Measurements from ENCODE around the gene ZNF688.
A peak's percentile ranks its signal among the peaks of the same experiment; 100 is the strongest.
"Not testable (repeated sequence)": the region's sequence is repeated elsewhere in the genome, so short reads cannot be mapped to it uniquely, and the experiment has no call there.

ZNF688 gene

DNA sequence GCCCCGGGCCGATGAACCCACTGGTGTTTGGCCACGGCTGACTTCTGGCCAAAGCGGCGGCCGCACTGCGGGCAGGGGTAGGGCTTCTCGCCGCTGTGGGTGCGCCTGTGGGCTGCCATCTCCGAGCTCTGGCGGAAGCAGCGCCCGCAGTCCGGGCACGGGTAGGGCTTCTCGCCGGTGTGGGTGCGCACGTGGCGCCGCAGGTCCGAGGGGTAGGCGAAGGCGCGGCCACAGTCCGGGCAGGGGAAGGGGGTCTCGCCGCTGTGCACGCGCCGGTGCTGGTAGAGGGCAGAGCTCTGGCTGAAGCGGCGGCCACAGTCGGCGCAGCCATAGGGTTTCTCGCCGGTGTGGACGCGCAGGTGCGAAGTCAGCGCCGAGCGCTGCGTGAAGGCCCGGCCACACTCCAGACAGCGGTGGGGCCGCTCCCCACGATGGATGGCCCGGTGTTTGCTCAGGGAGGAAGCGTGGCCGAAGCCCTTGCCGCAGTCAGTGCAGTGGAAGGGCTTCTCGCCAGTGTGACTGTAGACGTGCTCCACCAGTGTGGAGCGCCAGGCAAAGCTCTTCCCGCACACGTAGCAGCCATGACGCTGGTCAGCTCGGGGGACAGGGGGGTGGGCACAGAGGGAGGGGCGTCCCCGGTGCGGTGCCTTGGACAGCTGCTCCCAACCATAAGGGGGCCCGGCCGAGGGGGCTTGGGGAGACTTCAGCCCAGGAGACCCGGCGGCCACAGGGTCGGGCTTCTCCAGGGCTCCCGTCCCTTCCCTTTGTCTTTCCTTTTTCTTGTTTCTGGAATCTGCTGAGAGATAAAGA lies 16.0 kb downstream of the ZNF688 start:
- DNase-seq, result no peak

DNA sequence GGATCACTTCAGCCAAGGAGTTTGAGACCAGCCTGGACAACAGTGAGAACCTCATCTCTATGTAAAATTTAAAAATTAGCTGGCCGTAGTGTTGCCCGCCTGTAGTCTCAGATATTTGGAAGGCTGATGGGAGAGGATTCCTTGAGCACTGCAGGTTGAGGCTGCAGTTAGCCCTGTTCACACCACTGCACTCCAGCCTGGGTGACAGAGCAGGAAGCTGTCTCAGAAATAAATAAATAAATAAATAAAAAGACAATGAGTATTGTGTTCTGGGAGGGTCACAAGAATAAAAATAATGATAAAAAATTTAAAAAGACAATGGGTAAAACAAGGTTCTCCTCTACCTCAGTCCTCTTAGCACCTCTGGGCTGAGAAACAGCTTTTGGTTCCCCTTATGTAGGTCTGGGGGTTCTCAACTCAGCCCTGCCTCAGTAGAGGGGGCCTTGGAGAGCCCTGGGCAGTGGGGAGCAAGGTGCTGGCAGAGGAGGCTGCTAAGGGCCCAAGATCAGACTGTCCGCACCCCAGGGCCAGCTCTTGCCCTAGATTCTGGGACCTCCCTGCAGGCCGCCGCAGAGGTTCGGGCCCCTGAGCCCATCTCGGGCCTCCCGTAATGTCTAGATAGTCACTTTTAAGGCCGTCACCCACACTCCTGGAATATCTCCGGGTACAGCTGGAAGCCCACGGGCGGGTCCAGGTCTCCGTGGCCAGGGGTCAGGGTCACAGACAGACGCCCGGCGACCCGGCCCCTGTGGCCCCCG lies 16.8 kb downstream of the ZNF688 start:
- no peak for DNase-seq

DNA sequence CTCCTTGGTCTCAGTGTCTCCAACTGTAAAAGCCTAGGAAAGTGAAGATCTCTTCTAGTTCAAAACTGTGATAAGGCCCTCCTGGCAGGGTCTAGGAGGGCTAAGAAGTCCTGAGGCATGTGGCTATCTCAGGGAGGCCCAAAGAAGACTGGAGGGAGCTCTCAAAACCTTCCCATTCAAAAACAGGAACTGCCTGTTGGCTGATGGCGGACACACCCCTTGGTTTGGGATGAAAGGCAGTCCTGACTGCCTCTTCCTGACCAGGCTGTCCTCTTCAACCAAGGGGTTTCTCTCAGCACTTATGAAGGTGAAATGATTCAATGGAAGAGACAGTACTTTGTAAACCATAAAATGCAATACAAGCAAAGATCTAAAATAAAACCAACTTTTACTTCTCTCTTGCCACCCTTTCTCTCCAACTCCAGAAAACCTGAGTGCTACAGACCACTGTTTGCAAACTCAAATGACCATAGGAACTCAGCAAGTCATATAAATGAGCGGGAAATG lies 18.1 kb downstream of the ZNF688 start:
- no peak for DNase-seq

DNA sequence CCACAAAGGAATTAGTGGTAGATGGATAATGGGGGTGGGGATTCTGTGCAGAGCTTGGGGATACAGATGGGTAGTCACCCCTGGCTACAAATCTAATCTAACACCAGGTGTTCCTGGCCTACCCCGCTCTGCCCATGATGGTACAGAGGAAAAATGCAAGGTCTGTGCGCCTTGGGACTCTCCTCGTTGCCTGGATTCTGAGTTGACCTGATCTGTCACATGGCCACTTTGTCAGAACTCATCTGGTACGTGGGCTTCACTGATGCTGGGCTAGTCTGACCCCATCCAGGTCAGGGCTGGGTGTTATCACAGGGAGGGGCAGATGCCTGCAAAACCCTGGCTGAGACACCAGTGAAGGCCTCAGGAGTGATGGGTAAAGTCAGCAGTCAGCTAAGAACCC lies 18.6 kb downstream of the ZNF688 start:
- no peak for DNase-seq

DNA sequence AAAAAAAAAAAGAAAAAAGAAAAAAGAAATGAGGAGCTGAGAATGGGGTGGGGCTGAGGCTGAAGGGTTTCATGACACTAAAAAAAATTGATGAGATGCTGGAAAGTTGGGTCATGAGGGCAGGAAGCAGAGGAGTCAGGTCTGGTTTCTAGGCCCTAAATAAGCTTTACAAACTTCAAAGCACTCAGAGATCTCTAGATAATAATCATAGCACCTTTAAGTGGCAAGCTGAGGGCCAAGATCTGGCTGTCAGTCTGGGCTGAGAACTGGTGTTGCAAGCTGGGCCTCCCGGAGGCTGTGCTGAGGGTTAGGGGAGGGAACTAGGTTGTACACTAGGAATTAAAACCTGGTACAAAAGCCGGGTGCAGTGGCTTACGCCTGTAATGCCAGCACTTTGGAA lies 19.7 kb downstream of the ZNF688 start:
- peak; percentile 69 for DNase-seq

DNA sequence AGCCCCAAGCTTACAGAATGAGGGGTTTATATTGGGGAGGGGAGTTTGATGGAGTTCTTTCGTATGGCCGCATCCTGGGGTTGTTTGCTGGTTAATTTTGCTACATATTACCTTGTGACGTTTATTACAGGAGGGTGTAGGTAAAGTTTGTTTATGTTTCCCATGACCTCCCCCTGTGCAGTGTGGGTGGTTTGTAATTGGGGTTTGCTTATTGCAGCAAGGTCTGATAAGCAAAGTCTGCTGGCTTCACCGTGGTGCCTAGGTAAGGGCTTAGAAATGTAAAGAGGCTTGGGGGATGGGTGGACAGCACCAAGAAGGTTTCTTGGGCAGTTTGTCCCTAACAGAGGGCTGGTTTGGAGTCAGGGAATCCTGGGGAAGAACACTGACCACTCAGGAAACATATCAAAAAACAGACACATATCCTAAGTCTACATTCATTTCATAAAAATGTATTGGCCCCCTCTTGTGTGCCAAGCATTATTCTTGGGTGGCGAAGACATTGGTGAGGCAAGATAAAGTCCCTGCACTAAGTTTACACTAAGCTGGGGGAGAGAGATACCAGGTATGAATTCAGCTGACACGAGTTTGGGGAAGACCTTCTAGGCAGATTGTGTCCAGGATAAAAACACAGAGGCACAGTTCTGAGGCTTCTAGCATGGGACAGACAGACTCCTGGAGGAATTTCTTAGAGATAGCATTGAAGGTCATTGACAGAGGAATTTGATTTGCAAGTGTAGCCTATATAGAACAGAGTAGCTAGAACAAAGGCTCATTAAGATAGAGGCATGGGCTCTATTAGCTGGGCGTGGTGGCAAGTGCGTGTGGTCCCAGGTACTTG lies 22.9 kb downstream of the ZNF688 start:
- no peak for DNase-seq

DNA sequence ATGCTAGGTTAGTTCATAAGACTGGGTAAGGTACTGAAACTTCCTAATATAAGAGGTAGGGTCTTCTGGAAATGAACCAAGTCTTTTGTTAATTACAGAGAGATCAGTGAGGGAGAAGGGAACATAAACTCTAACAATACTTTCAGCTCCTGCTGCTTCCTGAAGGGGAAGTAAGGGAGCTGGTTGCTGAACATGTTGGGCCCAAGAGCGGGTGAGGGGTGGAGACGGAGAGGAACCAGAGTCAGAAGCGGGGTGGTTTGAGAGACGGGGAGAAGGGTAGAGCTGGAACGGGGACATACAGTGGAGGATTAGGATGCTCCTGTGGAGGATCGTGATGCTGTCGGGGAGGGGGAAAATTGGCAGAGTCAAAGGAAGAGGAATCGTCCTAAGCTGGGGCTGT lies 25.4 kb downstream of the ZNF688 start:
- DNase-seq, result no peak

DNA sequence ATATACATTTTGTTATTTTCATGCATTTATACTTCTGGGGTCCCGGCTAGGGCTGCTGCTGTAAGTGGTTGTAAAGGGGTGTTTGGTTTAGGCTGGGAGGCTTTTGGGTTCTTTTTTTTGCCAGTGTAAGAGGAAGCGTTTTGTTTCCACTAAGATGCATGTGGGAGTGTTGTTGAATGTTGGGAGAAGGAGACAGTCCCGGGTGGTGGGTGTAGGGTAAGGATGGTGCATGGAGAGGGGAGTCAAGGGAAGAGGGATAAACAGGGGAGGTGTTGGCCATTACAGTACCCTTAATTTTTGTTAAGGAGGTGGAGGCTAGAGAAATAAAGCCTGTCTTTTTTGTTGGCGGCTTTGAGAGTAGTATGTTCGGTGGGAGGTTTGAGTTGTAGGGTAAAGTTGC lies 28.4 kb downstream of the ZNF688 start:
- no peak for DNase-seq

DNA sequence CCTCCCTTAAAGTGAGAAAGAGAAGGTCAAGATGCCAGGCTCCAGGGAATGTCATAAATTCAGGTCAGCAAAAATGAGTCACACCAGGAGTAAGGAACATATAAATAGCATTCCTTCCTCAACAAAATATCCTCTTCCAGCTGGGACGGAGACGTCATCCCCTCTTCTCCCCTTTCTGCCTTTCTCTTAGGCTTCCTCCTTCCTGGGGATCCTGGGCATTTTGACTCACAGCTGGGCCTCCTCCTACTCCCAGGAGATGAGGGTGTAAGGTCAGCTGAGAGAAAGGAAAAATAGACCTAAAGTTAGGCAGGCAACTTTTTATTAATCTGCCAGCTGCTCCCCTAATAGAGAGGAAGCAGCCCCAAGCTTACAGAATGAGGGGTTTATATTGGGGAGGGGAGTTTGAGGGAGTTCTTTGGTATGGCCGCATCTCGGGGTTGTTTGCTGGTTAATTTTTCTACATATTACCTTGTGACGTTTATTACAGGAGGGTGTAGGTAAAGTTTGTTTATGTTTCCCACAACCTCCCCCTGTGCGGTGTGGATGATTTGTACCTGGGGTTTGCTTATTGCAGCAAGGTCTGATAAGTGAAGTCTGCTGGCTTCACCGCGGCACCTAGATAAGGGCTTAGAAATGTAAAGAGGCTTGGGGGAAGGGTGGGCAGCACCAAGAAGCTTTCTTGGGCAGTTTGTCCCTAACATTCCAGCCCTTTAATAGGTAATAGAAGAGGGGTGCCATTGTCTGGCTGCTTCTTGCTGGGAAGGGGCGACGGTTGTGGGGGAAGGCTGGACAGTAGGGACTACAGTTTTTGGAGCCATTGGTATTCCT lies 29.8 kb downstream of the ZNF688 start:
- DNase-seq, result no peak

DNA sequence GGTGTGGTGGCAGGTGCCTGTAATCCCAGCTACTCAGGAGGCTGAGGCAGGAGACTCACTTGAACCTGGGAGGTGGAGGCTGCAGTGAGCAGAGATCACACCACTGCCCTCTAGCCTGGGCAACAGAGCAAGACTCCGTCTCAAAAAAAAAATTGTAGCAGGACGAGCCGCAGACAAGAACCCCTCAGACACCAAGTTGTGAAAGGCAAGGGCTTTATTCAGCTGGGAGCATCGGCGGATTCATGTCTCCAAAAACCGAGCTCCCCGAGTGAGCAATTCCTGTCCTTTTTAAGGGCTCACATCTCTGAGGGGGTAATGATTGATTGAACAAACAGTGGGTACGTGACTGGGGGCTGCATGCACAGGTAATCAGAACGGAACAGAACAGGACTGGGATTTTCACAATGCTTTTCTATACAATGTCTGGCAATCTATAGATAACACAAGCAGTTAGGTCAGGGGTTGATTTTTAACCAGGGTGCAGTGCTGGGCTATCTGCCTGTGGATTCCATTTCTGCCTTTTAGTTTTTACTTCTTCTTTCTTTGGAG lies 30.5 kb downstream of the ZNF688 start:
- not testable (repeated sequence) for DNase-seq

DNA sequence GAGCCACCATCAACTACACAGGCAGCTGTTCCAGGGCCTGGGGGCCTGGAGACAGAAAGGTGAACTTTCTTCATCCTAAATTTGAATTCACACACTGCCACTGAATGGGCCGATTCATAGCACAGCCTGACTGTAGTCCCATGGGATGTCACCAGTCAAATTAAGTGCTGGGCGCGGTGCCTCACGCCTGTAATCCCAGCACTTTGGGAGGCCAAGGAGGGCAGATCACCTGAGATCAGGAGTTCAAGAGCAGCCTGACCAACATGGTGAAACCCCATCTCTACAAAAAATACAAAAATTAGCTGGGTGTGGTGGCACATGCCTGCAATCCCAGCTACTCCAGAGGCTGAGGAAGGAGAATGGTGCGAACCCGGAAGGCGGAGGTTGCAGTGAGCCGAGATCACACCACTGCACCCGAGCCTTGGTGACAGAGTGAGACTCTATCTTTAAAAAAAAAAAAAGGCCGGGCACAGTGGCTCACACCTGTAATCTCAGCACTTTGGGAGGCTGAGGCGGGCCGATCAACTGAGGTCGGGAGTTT lies 31.5 kb downstream of the ZNF688 start:
- DNase-seq, result not testable (repeated sequence)

DNA sequence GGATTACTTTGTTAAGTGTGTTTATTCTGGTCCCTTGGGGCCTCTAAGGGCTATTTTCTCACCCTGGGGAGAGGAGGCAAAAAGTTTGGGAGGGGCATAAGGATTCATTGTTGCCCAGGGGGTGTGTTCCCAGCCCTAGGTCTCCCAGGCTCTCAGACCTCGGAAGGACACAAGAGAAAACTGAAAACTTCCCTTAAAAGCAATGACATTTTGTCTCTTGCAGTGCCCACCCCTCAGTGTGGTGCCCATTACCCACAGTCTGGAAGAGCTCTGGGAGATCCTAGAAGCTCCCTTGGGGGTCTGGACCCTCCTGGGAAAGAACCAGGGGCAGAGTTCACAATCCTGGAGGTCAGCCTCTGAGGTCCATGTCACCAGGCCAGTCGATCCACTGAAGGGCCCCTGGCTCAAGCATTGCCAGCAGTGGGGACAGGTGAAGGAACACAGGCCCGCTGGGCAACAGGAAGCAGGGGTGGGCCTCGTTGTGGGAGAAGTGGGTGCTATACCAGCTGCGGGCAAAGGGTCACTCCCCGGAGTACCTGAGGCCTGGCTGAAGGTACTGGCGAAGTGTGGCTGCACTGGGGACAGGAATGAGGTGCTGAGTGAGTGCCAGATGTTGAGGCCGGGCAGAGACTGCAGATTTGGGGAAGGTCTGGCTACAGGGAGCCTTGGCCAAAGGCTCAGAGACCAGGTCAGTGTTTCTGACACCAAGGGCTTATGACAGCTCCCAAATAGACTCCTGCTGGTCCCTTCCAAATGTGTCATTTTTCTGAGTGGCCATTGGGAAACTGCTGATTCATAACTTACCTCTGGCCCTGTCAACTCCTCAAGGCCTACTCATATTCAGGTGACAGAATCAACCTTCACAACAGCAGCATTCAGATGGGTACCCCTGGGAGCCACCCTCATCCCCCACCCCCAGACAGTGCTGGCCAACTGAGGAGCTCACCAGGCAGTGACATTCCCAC lies 32.2 kb downstream of the ZNF688 start:
- no peak for DNase-seq

DNA sequence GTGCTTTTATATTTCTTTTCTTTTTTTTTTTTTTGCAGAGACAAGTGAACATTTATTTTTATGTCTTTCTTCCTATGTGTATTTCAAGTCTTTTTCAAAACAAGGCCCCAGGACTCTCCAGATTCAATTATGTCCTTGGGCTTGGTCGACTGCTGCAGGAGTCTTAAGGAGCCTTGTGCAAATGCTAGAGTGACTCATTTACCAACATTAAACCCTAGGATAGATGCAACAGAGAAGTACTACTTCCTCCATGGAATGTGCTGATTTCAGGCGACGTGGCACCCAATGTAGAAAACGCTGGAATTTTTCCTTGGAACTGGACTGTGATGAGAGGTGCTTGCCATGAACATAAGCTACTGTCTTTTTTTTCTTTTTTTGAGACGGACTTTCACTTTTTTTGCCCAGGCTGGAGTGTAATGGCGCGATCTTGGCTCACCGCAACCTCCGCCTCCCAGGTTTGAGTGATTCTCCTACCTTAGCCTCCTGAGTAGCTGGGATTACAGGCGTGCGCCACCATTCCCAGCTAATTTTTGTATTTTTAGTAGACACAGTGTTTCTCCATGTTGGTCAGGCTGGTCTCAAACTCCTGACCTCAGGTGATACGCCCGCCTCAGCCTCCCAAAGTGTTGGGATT lies 35.0 kb downstream of the ZNF688 start:
- DNase-seq, result not testable (repeated sequence)

DNA sequence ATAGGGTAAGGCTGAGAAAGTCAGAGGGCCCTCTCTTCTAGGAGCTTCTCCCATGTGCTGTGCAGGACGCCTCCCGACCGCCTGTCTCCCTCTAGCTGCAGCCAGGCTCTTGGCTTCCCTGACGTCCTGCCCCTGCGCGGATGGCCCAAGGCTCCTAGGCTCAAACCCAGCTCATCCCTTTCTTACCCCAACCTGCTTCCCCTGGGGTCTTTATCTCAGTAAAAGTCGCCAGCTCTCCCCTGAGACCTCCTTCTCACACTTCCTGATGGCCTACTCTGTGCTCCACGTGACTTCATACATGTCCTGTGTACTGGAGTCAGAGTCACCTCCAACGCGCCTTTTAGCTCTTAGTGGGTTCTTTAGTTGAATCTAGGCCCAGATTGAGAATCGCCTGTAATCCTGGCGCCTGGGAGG lies 35.7 kb downstream of the ZNF688 start:
- peak; percentile 66 for DNase-seq

DNA sequence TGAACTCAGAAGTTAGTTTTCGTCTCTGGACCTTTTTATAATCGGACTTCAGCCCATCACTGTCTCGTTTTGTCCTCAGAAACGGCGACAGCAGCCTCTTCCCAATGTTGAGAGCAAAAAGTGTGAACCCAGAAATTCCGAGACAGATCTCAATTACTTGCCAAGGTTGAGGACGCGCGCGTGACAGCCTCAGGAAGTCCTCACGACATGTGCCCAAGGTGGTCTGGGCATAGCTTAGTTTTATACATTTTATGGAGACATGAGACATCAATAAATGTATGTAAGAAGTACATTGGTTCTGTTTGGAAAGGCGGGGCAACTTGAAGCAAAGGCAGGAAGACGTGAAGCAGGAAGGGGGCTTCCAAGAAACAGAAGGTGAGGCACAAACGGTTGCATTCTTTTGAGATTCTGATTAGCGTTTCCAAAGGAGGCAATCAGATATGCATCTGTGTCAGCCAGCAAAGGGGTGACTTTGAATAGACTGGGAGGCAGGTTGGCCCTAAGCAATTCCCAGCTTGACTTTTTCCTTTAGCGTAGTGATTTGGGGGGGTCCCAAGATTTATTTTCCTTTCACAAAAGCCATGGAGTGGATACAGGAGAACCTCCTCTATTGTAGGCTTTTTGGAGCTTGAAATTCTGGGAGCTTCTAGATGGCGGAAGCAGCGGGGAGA lies 36.3 kb downstream of the ZNF688 start:
- peak; percentile 32 for DNase-seq

DNA sequence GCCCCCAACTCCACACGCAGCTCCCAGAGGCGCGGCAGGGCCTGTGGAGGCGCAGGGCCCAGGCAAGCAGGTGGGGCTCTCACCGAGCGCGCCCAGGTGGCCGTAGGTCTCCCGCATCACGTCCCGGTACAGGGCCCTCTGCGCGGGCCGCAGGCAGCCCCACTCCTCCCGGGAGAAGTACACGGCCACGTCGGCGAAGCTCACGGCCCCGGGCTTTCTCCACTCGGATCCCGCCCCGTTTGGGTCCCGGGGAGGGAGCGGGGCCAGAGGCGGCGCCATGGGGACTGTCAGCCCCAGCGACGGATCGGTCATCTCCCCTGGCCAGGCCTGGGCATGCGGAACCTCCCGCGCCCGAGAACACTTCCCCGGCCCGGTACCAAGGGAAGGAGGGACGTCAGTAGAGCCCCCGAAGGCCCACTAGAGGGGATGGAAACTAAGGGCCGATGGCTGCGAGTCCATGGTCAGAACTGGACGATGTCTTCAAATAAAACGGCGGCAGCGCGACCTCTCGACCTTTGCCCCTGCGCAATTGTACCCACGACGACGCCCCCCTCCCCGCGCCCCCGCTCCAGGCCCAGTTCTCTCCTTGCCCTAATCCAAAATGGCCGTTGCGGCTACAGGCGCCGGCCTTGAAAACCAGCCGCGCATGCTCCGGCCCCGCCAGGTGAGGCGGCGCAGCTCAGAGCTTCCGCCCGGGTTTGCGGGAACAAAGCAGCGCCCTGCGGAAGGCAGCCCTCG lies 37.0 kb downstream of the ZNF688 start, which contains the start of gene ZNF747:
Gene ZNF747 (minus strand): TSS at position 491 of the 738 bp plus-strand sequence. CDS start 179 bp downstream, at position 312.
- peak; percentile 90 for DNase-seq

DNA sequence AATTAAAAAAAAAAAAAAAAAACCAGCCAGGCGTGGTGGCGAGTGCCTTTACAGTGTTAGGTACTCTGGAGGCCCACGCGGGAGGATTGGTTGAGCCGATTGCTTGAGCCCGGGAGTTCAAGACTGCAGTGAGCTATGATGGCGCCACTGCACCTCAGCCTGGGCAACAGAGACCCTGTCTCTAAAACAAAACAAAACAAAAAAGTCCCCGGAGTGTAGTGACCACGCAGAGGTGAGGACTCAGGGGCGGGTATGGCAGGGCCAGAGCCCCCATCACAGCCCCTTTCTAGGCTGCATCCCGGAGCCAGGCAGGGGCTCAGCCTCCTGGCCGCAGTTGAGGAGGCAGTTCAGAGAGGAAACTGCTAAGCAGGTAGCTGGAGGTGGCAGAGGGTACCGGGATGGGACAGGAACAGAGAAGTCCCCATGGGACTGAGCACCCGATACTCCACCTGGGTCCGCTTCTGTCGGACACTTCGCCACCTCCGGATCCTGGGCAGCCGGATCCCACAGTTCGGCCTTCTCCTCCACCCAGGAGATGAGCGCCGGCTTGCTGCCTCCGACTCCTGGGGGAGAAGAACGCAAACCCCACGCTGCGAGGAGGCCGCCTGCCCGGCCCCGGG lies 37.7 kb downstream of the ZNF688 start:
- no peak for DNase-seq

DNA sequence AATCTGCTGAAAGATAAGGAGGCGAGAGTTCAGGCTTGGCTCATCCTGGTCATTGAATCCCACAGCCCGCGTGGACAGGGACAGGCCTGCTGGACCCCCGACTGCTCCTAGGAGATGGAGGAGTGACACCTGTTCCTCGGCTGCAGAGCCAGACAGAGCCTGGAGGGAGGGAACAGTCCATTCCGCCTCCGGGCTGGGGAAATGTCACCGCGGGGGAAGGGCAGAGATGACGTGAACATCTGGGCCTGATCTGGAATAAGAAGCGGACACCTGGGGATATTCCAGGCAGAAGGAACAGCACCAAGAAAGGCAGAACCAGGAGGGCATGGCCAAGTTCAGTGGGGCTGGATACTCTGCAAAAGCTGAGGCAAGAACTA lies 38.4 kb downstream of the ZNF688 start:
- DNase-seq, result no peak

All from CD4-positive, alpha-beta T cell treated with Interleukin-15 for 1 hour (primary cell).